Activated CD4-positive, alpha-beta memory T cell treated with anti-CD3 and anti-CD28 coated beads, Interleukin-2, amount 10 ng/mL, durations not matched to agents 7 days and 5 days (primary cell): Measurements from ENCODE around the gene CLPTM1. TPM values are rescaled to one million over a fixed set of nuclear protein-coding genes. Genes with fewer than 3 reads are reported as not detected.
A peak's percentile ranks its signal among the peaks of the same experiment; 100 is the strongest.

ENCODE experiments used
- CTCF ChIA-PET: fragments of 350-600 bp; sonication (Branson Sonifier 250); formaldehyde crosslinking; loops from one replicate; lab custom pipeline; 2021; ENCODE audit warnings: antibody characterized with exemption, inconsistent platforms; lab: Charles Lee
- POLR2A ChIA-PET: fragments of 350-600 bp; sonication (Branson Sonifier 250); formaldehyde crosslinking; loops from one replicate; lab custom pipeline; 2021; ENCODE audit warnings: antibody characterized with exemption; lab: Charles Lee
- DNase-seq: peaks from one replicate; pipeline ENCODE4 v3.0.0-alpha.2; 2020
- H3K27ac Mint-ChIP-seq: one replicate; pipeline ENCODE4 v1.8.0; 2021; ENCODE audit warnings: mild to moderate bottlenecking, mixed read lengths
- H3K27me3 Mint-ChIP-seq: one replicate; pipeline ENCODE4 v1.8.0; 2021; ENCODE audit warnings: mixed read lengths
- H3K36me3 Mint-ChIP-seq: one replicate; pipeline ENCODE4 v1.8.0; 2021; ENCODE audit warnings: low read depth, mixed read lengths
- H3K4me1 Mint-ChIP-seq: one replicate; pipeline ENCODE4 v1.8.0; 2021; ENCODE audit warnings: mixed read lengths
- H3K4me3 Mint-ChIP-seq: one replicate; pipeline ENCODE4 v1.8.0; 2021; ENCODE audit warnings: mild to moderate bottlenecking, mixed read lengths
- H3K9me3 Mint-ChIP-seq: one replicate; pipeline ENCODE4 v1.8.0; 2021; ENCODE audit warnings: mixed read lengths
- total RNA-seq, 2 experiments: library from RNA; stranded (reverse); gene quantifications; one replicate each; pipeline ENCODE4 v1.2.3, GENCODE V29; 2021

Gene CLPTM1
- total RNA-seq, 2 experiments from 2014 or later, result 66.9 to 68.6 TPM

GRCh38 chr19:45035755-45036154, 80.6 kb downstream of the CLPTM1 start:
- no peak overlapping the region for H3K4me3 Mint-ChIP-seq
- H3K27ac Mint-ChIP-seq, result no peak overlapping the region
- no peaks in the 10 kb centered on the region for H3K9me3 Mint-ChIP-seq
- H3K27me3 Mint-ChIP-seq, result no peaks in the 10 kb centered on the region
- POLR2A ChIA-PET, result no interaction called here
- H3K36me3 Mint-ChIP-seq, result peaks cover 57% of the 10 kb centered on the region
- H3K4me1 Mint-ChIP-seq, result peaks cover 21% of the 10 kb centered on the region
- CTCF ChIA-PET, result no interaction called here
- DNase-seq, result no peak

GRCh38 chr19:45037393-45038169, 82.4 kb downstream of the CLPTM1 start:
- H3K4me3 Mint-ChIP-seq, result peak overlapping the region; percentile 21

GRCh38 chr19:45038931-45039893, 84.0 kb downstream of the CLPTM1 start, which contains the start of gene CLASRP:
CLASRP (plus strand) TSS chr19:45039045; CDS start chr19:45040213, 1,168 bp downstream.
- Mint-ChIP-seq H3K4me1 (peaks cover 32% of the 10 kb centered on the region), H3K27ac (peak within 1 kb of the TSS; percentile 93), H3K27me3 (no peaks in the 10 kb centered on the region), H3K4me3 (peak within 1 kb of the TSS; percentile 81), H3K36me3 (peaks cover 54% of the 10 kb centered on the region), H3K9me3 (no peaks in the 10 kb centered on the region)
- ChIA-PET CTCF (interaction anchor here (0.6 to 5.3 kb wide), 8 partner anchors 10 to 271 kb away, joined by 3 to 35 read pairs (median 4); partner anchors contain the start of genes CLPTM1 and TRAPPC6A), POLR2A (interaction anchor here (0.6 to 2.7 kb wide), 31 partner anchors 8 to 393 kb away, joined by 3 to 38 read pairs (median 5); partner anchors contain the start of genes BLOC1S3, GEMIN7, PPP1R37 and RELB)
- peak; percentile 91 for DNase-seq

More at GRCh38 chr19:45037393-45038169, 82.4 kb downstream of the CLPTM1 start:
- Mint-ChIP-seq H3K27me3 (no peaks in the 10 kb centered on the region), H3K27ac (peak overlapping the region; percentile 26), H3K36me3 (peaks cover 58% of the 10 kb centered on the region), H3K9me3 (no peaks in the 10 kb centered on the region), H3K4me1 (peaks cover 32% of the 10 kb centered on the region)
- POLR2A ChIA-PET, result interaction anchor here (1.5 to 2.7 kb wide), 4 partner anchors 9 to 55 kb away, joined by 3 to 20 read pairs (median 14); partner anchors contain the start of gene PPP1R37
- CTCF ChIA-PET, result interaction anchor here (5.3 kb wide), 1 partner anchor 22 kb away, joined by 35 read pairs; no protein-coding TSS in a partner anchor
- DNase-seq, result no peak

DNA sequence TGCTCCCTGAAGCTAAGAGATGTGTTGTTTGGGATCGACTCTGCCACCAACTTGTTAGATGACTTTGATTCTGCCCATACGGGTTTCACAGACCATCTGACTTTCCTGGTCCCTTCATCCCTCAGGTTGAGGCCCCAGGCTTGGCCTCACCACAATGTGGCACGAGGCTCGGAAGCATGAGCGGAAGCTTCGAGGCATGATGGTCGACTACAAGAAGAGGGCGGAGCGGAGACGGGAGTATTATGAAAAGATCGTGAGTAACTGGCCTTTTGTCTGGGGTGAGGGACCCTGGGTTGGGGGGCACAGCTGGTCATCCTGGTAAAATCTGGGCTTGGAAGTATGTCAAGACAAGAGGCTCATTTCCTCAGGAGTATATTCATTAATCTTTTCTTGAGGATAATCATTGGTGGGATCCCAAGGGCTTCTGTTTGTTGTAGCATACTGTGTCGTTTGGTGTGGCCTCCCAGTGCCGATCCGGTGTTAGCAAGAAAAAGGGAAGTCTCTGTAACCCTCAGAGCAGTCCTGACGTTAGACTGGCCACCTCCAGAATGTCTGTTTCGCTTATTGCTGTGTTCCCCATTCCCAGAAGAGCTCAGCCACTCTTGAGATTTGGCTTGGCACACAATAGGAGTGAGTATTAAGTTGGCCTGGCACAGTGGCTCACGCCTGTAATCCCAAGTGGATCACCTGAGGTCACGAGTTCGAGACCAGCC, 85.0 kb downstream of the CLPTM1 start:
- ChIA-PET POLR2A (interaction anchor here (0.6 to 2.7 kb wide), 16 partner anchors 9 to 138 kb away, joined by 3 to 38 read pairs (median 6); partner anchors contain the start of genes BLOC1S3, PPP1R37, RELB and TRAPPC6A), CTCF (interaction anchor here (0.8 to 5.3 kb wide), 6 partner anchors 9 to 137 kb away, joined by 3 to 35 read pairs (median 5); partner anchors contain the start of genes CLPTM1 and TRAPPC6A)
- no peak for DNase-seq
- peaks cover 47% of the 10 kb centered on the region for H3K36me3 Mint-ChIP-seq
- peak overlapping the region; percentile 81 for H3K4me3 Mint-ChIP-seq
- H3K27me3 Mint-ChIP-seq, result no peaks in the 10 kb centered on the region
- H3K27ac Mint-ChIP-seq, result peak overlapping the region; percentile 93
- peaks cover 35% of the 10 kb centered on the region for H3K4me1 Mint-ChIP-seq
- H3K9me3 Mint-ChIP-seq, result no peaks in the 10 kb centered on the region

- Mint-ChIP-seq H3K4me1 (peaks cover 42% of the 10 kb centered on the region), H3K9me3 (no peaks in the 10 kb centered on the region), H3K4me3 (peak overlapping the region; percentile 36), H3K36me3 (peaks cover 52% of the 10 kb centered on the region), H3K27me3 (no peaks in the 10 kb centered on the region), H3K27ac (peak overlapping the region; percentile 35)
- ChIA-PET CTCF (interaction anchor here (1.9 to 5.3 kb wide), 2 partner anchors 19 to 52 kb away, joined by 5 to 35 read pairs; no protein-coding TSS in a partner anchor), POLR2A (interaction anchor here (1.4 kb wide), 1 partner anchor 51 kb away, joined by 3 read pairs; the partner anchor contains the start of gene PPP1R37)
- no peak for DNase-seq
Observed at GRCh38 chr19:45041125-45041524, 85.9 kb downstream of the CLPTM1 start.

Other genes with a start within 250 kb of the CLPTM1 start
- gene BCL3, start 206.7 kb upstream of the CLPTM1 start, total RNA-seq, result 10 to 100 TPM; 63.4 to 66.6 TPM
- gene CBLC, start 177.5 kb upstream of the CLPTM1 start, total RNA-seq, result not detected
- not detected for gene BCAM, start 146.3 kb upstream of the CLPTM1 start, total RNA-seq
- gene NECTIN2, start 109.1 kb upstream of the CLPTM1 start, total RNA-seq, result under 1 TPM; 0.25 to 0.38 TPM
- 10 to 100 TPM; 46.6 to 47.4 TPM for gene TOMM40, start 64.1 kb upstream of the CLPTM1 start, total RNA-seq
- not detected for gene APOE, start 49.6 kb upstream of the CLPTM1 start, total RNA-seq
- 1 to 10 TPM in 1 of 2 experiments, under 1 TPM in 1; 0.78 to 2.3 TPM for gene APOC1, start 40.8 kb upstream of the CLPTM1 start, total RNA-seq
- gene APOC4, start 13.1 kb upstream of the CLPTM1 start, total RNA-seq, result not detected
- not detected for gene APOC2, start 9.3 kb upstream of the CLPTM1 start, total RNA-seq
- gene RELB, start 46.1 kb downstream of the CLPTM1 start, total RNA-seq, result 10 to 100 TPM; 32.6 to 33.5 TPM
- 10 to 100 TPM; 84.3 to 88.0 TPM for gene CLASRP, start 83.7 kb downstream of the CLPTM1 start, total RNA-seq
- gene ZNF296, start 121.1 kb downstream of the CLPTM1 start, total RNA-seq, result 1 to 10 TPM; 5.4 to 5.9 TPM
- 10 to 100 TPM; 31.7 to 35.5 TPM for gene GEMIN7, start 123.9 kb downstream of the CLPTM1 start, total RNA-seq
- gene PPP1R37, start 137.8 kb downstream of the CLPTM1 start, total RNA-seq, result 10 to 100 TPM; 16.3 to 16.4 TPM
- under 1 TPM; 0.10 to 0.15 TPM for gene NKPD1, start 205.6 kb downstream of the CLPTM1 start, total RNA-seq
- gene TRAPPC6A, start 222.9 kb downstream of the CLPTM1 start, total RNA-seq, result 10 to 100 TPM; 64.4 to 65.0 TPM
- gene BLOC1S3, start 223.4 kb downstream of the CLPTM1 start, total RNA-seq, result 10 to 100 TPM; 16.3 to 20.4 TPM